Small intestine (tissue), 7 donors: ENCODE results near the gene CDK6. TPM values are rescaled to one million over a fixed set of nuclear protein-coding genes. Genes with fewer than 3 reads are reported as not detected.

Experiments used
- DNase-seq, 2 donors: peaks; one replicate each; pipeline versions ENCODE4 v3.0.0 to v3.0.0-alpha.2; 2013
- FAIRE-seq: peaks from 2 replicates; lab custom pipeline; 2012; peaks lifted over from hg19 to GRCh38; lab: Jason Lieb, UNC
- H3K27ac ChIP-seq, 3 donors: one replicate each; pipeline ENCODE4 v1.5.1; 2013; ENCODE audit warnings: low read length in 2 of 3, mild to moderate bottlenecking in 2 of 3, control low read depth in 1 of 3, inconsistent platforms in 1 of 3, low read depth in 1 of 3, moderate library complexity in 1 of 3
- H3K27me3 ChIP-seq, 3 donors: one replicate each; pipeline ENCODE4 v1.6.1; 2013; ENCODE audit warnings: low read length in 3 of 3, inconsistent platforms in 1 of 3; ENCODE audit not compliant: control insufficient read depth in 3 of 3, insufficient read depth in 3 of 3
- H3K36me3 ChIP-seq, 3 donors: one replicate each; pipeline ENCODE4 v1.6.1; 2013; ENCODE audit warnings: low read length in 3 of 3, inconsistent platforms in 1 of 3, low read depth in 1 of 3, mild to moderate bottlenecking in 1 of 3, moderate library complexity in 1 of 3; ENCODE audit not compliant: control insufficient read depth in 3 of 3, insufficient read depth in 2 of 3
- H3K4me1 ChIP-seq, 3 donors: one replicate each; pipeline ENCODE4 v1.6.1; 2013; ENCODE audit warnings: low read length in 2 of 3, inconsistent platforms in 1 of 3, low read depth in 1 of 3, mild to moderate bottlenecking in 1 of 3, moderate library complexity in 1 of 3; ENCODE audit not compliant: control insufficient read depth in 3 of 3, insufficient read depth in 2 of 3
- H3K4me3 ChIP-seq, 3 donors: one replicate each; pipeline ENCODE4 v1.5.1; 2013; ENCODE audit warnings: low read length in 3 of 3, control low read depth in 1 of 3, inconsistent platforms in 1 of 3, low read depth in 1 of 3, mild to moderate bottlenecking in 1 of 3, moderate library complexity in 1 of 3
- H3K9me3 ChIP-seq, 2 donors: one replicate each; pipeline ENCODE4 v1.6.1; 2013; ENCODE audit warnings: low read depth in 1 of 2, low read length in 1 of 2; ENCODE audit not compliant: control insufficient read depth in 2 of 2, insufficient read depth in 1 of 2
- WGBS, 3 donors: extraction: QIAGEN DNeasy Blood & Tissue Kit; methylation state at CpG; one replicate each; pipeline ENCODE4 v1.1.7; 2013; 5-methylcytosine and 5-hydroxymethylcytosine counted together
- polyA plus RNA-seq, 4 donors: library from polyadenylated mRNA; stranded (reverse) in 3 of 4; unstranded in 1 of 4; fragments of 200-250 nt in 3 of 4; fragments of 120-200 nt in 1 of 4; gene quantifications; one replicate each; pipeline versions ENCODE4 v1.2.1 to v1.2.3, GENCODE V29; 2013
- donor health status: healthy with polysubstance abuse.
- donor health status: control.
- donor health status: control.
- donor health status: Bipolar disorder and iron deficiency.
- donor health status: healthy.

The CDK6 gene
- polyA plus RNA-seq, 4 donors: 1.6 to 28.0 (median 8.1) TPM

GRCh38 chr7:92790992-92791391 lies 45.4 kb downstream of the CDK6 start:
- DNase-seq: no peak
- peaks cover 0 to 3% (median 0%) of the 10 kb centered on the region in 3 donors for H3K36me3 ChIP-seq
- no peak for FAIRE-seq
- peaks cover 0 to 7% (median 2%) of the 10 kb centered on the region in 3 donors for H3K4me1 ChIP-seq
- H3K4me3 ChIP-seq: no peak overlapping the region
- no peaks in the 10 kb centered on the region for H3K27me3 ChIP-seq
- 80 to 96% (median 87%) methylated on average over 1 of the region's 1 CpG for WGBS, 3 donors
- peaks cover 0 to 19% of the 10 kb centered on the region in 2 donors for H3K9me3 ChIP-seq
- H3K27ac ChIP-seq: no peak overlapping the region

GRCh38 chr7:92788559-92789183 lies 47.7 kb downstream of the CDK6 start:
- Histone ChIP-seq H3K9me3 (peaks cover 0 to 19% of the 10 kb centered on the region in 2 donors), H3K4me1 (peaks cover 0 to 5% (median 2%) of the 10 kb centered on the region in 3 donors), H3K4me3 (no peak overlapping the region), H3K27ac (no peak overlapping the region), H3K27me3 (no peaks in the 10 kb centered on the region), H3K36me3 (peaks cover 0 to 3% (median 0%) of the 10 kb centered on the region in 3 donors)
- WGBS, 3 donors: 92 to 100% (median 97%) methylated on average over 1 of the region's 1 CpG
- FAIRE-seq (no peak), DNase-seq (no peak)

- H3K27ac ChIP-seq: no peak overlapping the region
- DNase-seq (no peak), FAIRE-seq (no peak)
- no peak overlapping the region for H3K4me3 ChIP-seq
- H3K27me3 ChIP-seq: no peaks in the 10 kb centered on the region
- H3K9me3 ChIP-seq: peaks cover 0 to 14% of the 10 kb centered on the region in 2 donors
- H3K4me1 ChIP-seq: peaks cover 2 to 15% (median 3%) of the 10 kb centered on the region in 3 donors
- H3K36me3 ChIP-seq: peaks cover 0 to 3% (median 0%) of the 10 kb centered on the region in 3 donors
- 63 to 93% (median 91%) methylated on average over 3 of the region's 3 CpGs for WGBS, 3 donors
Observed at GRCh38 chr7:92785923-92786322, 50.5 kb downstream of the CDK6 start.

- DNase-seq: no peak
- peaks cover 2 to 15% (median 3%) of the 10 kb centered on the region in 3 donors for H3K4me1 ChIP-seq
- H3K4me3 ChIP-seq: no peak overlapping the region
- peaks cover 0 to 3% (median 0%) of the 10 kb centered on the region in 3 donors for H3K36me3 ChIP-seq
- peaks cover 0 to 10% of the 10 kb centered on the region in 2 donors for H3K9me3 ChIP-seq
- 88 to 95% (median 94%) methylated on average over 5 of the region's 5 CpGs for WGBS, 3 donors
- H3K27me3 ChIP-seq: no peaks in the 10 kb centered on the region
- H3K27ac ChIP-seq: no peak overlapping the region
- no peak for FAIRE-seq
Observed at GRCh38 chr7:92784935-92785334, 51.4 kb downstream of the CDK6 start.

- no peak for FAIRE-seq
- Histone ChIP-seq H3K36me3 (peaks cover 0 to 3% (median 0%) of the 10 kb centered on the region in 3 donors), H3K27me3 (no peaks in the 10 kb centered on the region), H3K4me1 (peaks cover 2 to 15% (median 5%) of the 10 kb centered on the region in 3 donors), H3K9me3 (peaks cover 0 to 4% of the 10 kb centered on the region in 2 donors), H3K4me3 (no peak overlapping the region), H3K27ac (no peak overlapping the region)
- WGBS, 3 donors: 68 to 79% (median 74%) methylated on average over 3 of the region's 3 CpGs
- no peak for DNase-seq
Observed at GRCh38 chr7:92783260-92784201, 52.8 kb downstream of the CDK6 start.

GRCh38 chr7:92782855-92783254 lies 53.5 kb downstream of the CDK6 start:
- Histone ChIP-seq H3K4me1 (peaks cover 2 to 15% (median 5%) of the 10 kb centered on the region in 3 donors), H3K27me3 (no peaks in the 10 kb centered on the region), H3K4me3 (no peak overlapping the region), H3K27ac (no peak overlapping the region), H3K36me3 (peaks cover 0 to 3% (median 0%) of the 10 kb centered on the region in 3 donors), H3K9me3 (peaks cover 0 to 3% of the 10 kb centered on the region in 2 donors)
- WGBS, 3 donors: 74 to 85% (median 83%) methylated on average over 3 of the region's 3 CpGs
- DNase-seq (no peak), FAIRE-seq (no peak)

GRCh38 chr7:92782236-92782635 lies 54.1 kb downstream of the CDK6 start:
- Histone ChIP-seq H3K4me1 (peaks cover 2 to 15% (median 5%) of the 10 kb centered on the region in 3 donors), H3K27ac (no peak overlapping the region), H3K36me3 (peaks cover 0 to 4% (median 0%) of the 10 kb centered on the region in 3 donors), H3K4me3 (no peak overlapping the region), H3K27me3 (no peaks in the 10 kb centered on the region), H3K9me3 (peaks cover 0 to 3% of the 10 kb centered on the region in 2 donors)
- no peak for FAIRE-seq
- no peak for DNase-seq
- WGBS, 3 donors: 7 to 44% (median 43%) methylated on average over 1 of the region's 1 CpG

GRCh38 chr7:92781117-92781720 lies 55.2 kb downstream of the CDK6 start:
- peaks cover 0 to 2% (median 0%) of the 10 kb centered on the region in 3 donors for H3K36me3 ChIP-seq
- H3K9me3 ChIP-seq: no peaks in the 10 kb centered on the region
- no peaks in the 10 kb centered on the region for H3K27me3 ChIP-seq
- DNase-seq: peak in 1 of 2 donors; percentile 27
- H3K27ac ChIP-seq: no peak overlapping the region
- H3K4me1 ChIP-seq: peaks cover 2 to 15% (median 5%) of the 10 kb centered on the region in 3 donors
- H3K4me3 ChIP-seq: no peak overlapping the region
- FAIRE-seq: no peak
- 12 to 31% (median 31%) methylated on average over 3 of the region's 3 CpGs for WGBS, 3 donors
